H1 (cell line): ENCODE results near the gene ITPR1. TPM values are rescaled to one million over a fixed set of nuclear protein-coding genes. Genes with fewer than 3 reads are reported as not detected.

ENCODE experiments used
- CTCF ChIA-PET: fragments of 300-600 bp; sonication (Branson Sonifier 250); formaldehyde crosslinking; loops from one replicate; lab custom pipeline; 2021; ENCODE audit not compliant: partially characterized antibody; lab: Charles Lee
- POLR2A ChIA-PET: fragments of 300-600 bp; sonication (Branson Sonifier 250); formaldehyde crosslinking; loops from one replicate; lab custom pipeline; 2021; ENCODE audit warnings: inconsistent platforms; ENCODE audit not compliant: partially characterized antibody; lab: Charles Lee
- DNase-seq, 2 experiments: peaks; one replicate each; pipeline versions ENCODE4 v3.0.0 to v3.0.0-alpha.2; 2010 to 2022; ENCODE audit warnings: low spot score in 2 of 2, low read depth in 1 of 2, mixed read lengths in 1 of 2
- FAIRE-seq: peaks from 2 replicates; lab custom pipeline; 2011; peaks lifted over from hg19 to GRCh38; lab: Jason Lieb, UNC
- H2AFZ ChIP-seq: 2 replicates; pipeline ENCODE4 v1.8.1; 2012; ENCODE audit warnings: low read length, inconsistent platforms
- H2AK5ac ChIP-seq: 2 replicates; pipeline ENCODE4 v1.6.1; 2013; ENCODE audit warnings: low read depth, low read length
- H2BK120ac ChIP-seq: replicated peaks from 2 replicates; pipeline ENCODE3; 2013; ENCODE audit warnings: low read depth, low read length, inconsistent platforms
- H2BK12ac ChIP-seq: 2 replicates; pipeline ENCODE4 v1.6.1; 2013; ENCODE audit warnings: low read depth, low read length
- H2BK15ac ChIP-seq: 2 replicates; pipeline ENCODE4 v1.6.1; 2013; ENCODE audit warnings: low read length
- H2BK20ac ChIP-seq: 2 replicates; pipeline ENCODE4 v1.6.1; 2013; ENCODE audit warnings: low read length
- H2BK5ac ChIP-seq: 2 replicates; pipeline ENCODE4 v1.6.1; 2013; ENCODE audit warnings: low read depth, low read length
- H3K14ac ChIP-seq: 2 replicates; pipeline ENCODE4 v1.6.1; 2013; ENCODE audit warnings: inconsistent platforms; ENCODE audit not compliant: insufficient read length
- H3K18ac ChIP-seq: 2 replicates; pipeline ENCODE4 v1.6.1; 2013; ENCODE audit warnings: low read length; ENCODE audit errors: extremely low read depth
- H3K23ac ChIP-seq: 2 replicates; pipeline ENCODE4 v1.6.1; 2013; ENCODE audit warnings: inconsistent platforms; ENCODE audit not compliant: insufficient read length
- H3K23me2 ChIP-seq: 2 replicates; pipeline ENCODE4 v1.6.1; 2013; ENCODE audit warnings: low read depth, low read length
- H3K27ac ChIP-seq: 2 replicates; pipeline ENCODE4 v1.6.1; 2011; ENCODE audit warnings: low read depth, low read length, inconsistent platforms
- H3K27me3 ChIP-seq, 4 experiments: replicated peaks in 1 of 4; 1 replicate in 1 of 4; 2 replicates in 3 of 4; pipeline versions ENCODE4 v1.6.1 to v1.8.1; 2011 to 2013; ENCODE audit warnings: low read length in 3 of 4, mild to moderate bottlenecking in 3 of 4, inconsistent platforms in 2 of 4, mixed read lengths in 2 of 4, moderate library complexity in 1 of 4; ENCODE audit not compliant: control insufficient read depth in 3 of 4, insufficient read depth in 3 of 4; ENCODE audit errors: extremely low read depth in 1 of 4
- H3K36me3 ChIP-seq, 4 experiments: 2 replicates each; pipeline versions ENCODE4 v1.6.1 to v1.8.1; 2011 to 2013; ENCODE audit warnings: mild to moderate bottlenecking in 4 of 4, low read length in 3 of 4, moderate library complexity in 2 of 4, control low read depth in 1 of 4, inconsistent platforms in 1 of 4; ENCODE audit not compliant: insufficient read depth in 4 of 4, control insufficient read depth in 2 of 4
- H3K4ac ChIP-seq: replicated peaks from 2 replicates; pipeline ENCODE3; 2013; ENCODE audit warnings: low read length, low read depth, mixed read lengths, inconsistent platforms; ENCODE audit not compliant: insufficient read length
- H3K4me1 ChIP-seq, 4 experiments: replicated peaks in 1 of 4; 1 replicate in 1 of 4; 2 replicates in 3 of 4; pipeline versions ENCODE4 v1.6.1 to v1.8.1; 2011 to 2013; ENCODE audit warnings: low read length in 3 of 4, inconsistent platforms in 2 of 4, mixed read lengths in 1 of 4; ENCODE audit not compliant: insufficient read depth in 4 of 4, control insufficient read depth in 3 of 4
- H3K4me2 ChIP-seq, 2 experiments: 2 replicates each; pipeline versions ENCODE4 v1.6.1 to v1.8.1; 2011 to 2013; ENCODE audit warnings: low read depth in 2 of 2, low read length in 2 of 2, control low read depth in 1 of 2, inconsistent platforms in 1 of 2, mild to moderate bottlenecking in 1 of 2; ENCODE audit not compliant: insufficient read depth in 1 of 2
- H3K4me3 ChIP-seq, 4 experiments: fragments of 200-600, 300-600 bp in 1 of 4; sonication (generic), shearing (Covaris generic), sonication (Bioruptor Twin) in 1 of 4; 2 replicates each; pipeline versions ENCODE4 v1.5.1 to v1.8.1; 2011 to 2016; ENCODE audit warnings: low read length in 4 of 4, low read depth in 3 of 4, control low read depth in 2 of 4, inconsistent platforms in 2 of 4, mild to moderate bottlenecking in 2 of 4, mixed read lengths in 1 of 4, moderate library complexity in 1 of 4; ENCODE audit not compliant: insufficient read depth in 2 of 4; ENCODE audit errors: extremely low read depth in 1 of 4
- H3K56ac ChIP-seq: replicated peaks from 2 replicates; pipeline ENCODE3; 2013; ENCODE audit warnings: low read depth, mild to moderate bottlenecking, mixed read lengths, low read length, inconsistent platforms; ENCODE audit not compliant: insufficient read length
- H3K79me1 ChIP-seq: 2 replicates; pipeline ENCODE4 v1.6.1; 2013; ENCODE audit warnings: low read depth, low read length, control low read depth
- H3K79me2 ChIP-seq, 2 experiments: 2 replicates each; pipeline versions ENCODE4 v1.6.1 to v1.8.1; 2012 to 2013; ENCODE audit warnings: low read length in 2 of 2, mild to moderate bottlenecking in 2 of 2, inconsistent platforms in 1 of 2; ENCODE audit not compliant: insufficient read depth in 2 of 2, control insufficient read depth in 1 of 2
- H3K9ac ChIP-seq, 4 experiments: replicated peaks in 1 of 4; 1 replicate in 1 of 4; 2 replicates in 3 of 4; pipeline versions ENCODE4 v1.6.1 to v1.8.1; 2011 to 2013; ENCODE audit warnings: low read depth in 3 of 4, low read length in 3 of 4, control low read depth in 2 of 4, mild to moderate bottlenecking in 2 of 4, moderate library complexity in 2 of 4, inconsistent platforms in 1 of 4; ENCODE audit errors: extremely low read depth in 1 of 4
- H3K9me3 ChIP-seq, 2 experiments: 2 replicates each; pipeline versions ENCODE4 v1.6.1 to v1.8.1; 2012 to 2013; ENCODE audit warnings: mild to moderate bottlenecking in 2 of 2, moderate library complexity in 2 of 2, control low read depth in 1 of 2, inconsistent platforms in 1 of 2, low read depth in 1 of 2, low read length in 1 of 2, mixed read lengths in 1 of 2; ENCODE audit not compliant: insufficient read depth in 2 of 2
- H4K20me1 ChIP-seq, 2 experiments: replicated peaks in 1 of 2; 2 replicates each; pipeline versions ENCODE3 to v1.8.1; 2011 to 2013; ENCODE audit warnings: inconsistent platforms in 2 of 2, low read length in 2 of 2, mild to moderate bottlenecking in 1 of 2; ENCODE audit not compliant: insufficient read depth in 2 of 2, control insufficient read depth in 1 of 2
- H4K5ac ChIP-seq: 2 replicates; pipeline ENCODE4 v1.6.1; 2013; ENCODE audit warnings: low read length, low read depth, mixed read lengths, inconsistent platforms; ENCODE audit not compliant: insufficient read length
- H4K8ac ChIP-seq: 2 replicates; pipeline ENCODE4 v1.8.0; 2013; ENCODE audit warnings: mild to moderate bottlenecking, moderate library complexity, low read length, inconsistent platforms; ENCODE audit not compliant: insufficient read depth; ENCODE audit errors: extremely low read depth
- H4K91ac ChIP-seq: replicated peaks from 2 replicates; pipeline ENCODE3; 2013; ENCODE audit warnings: low read length, mixed read lengths, inconsistent platforms; ENCODE audit not compliant: insufficient read length
- SIN3A ChIP-seq, 2 experiments: IDR thresholded peaks in 1 of 2; conservative IDR thresholded peaks in 1 of 2; 2 replicates each; pipeline ENCODE4 v1.6.1; 2011 to 2012; ENCODE audit warnings: low read length in 2 of 2, improper control_type of control experiment in 1 of 2, low read depth in 1 of 2, mild to moderate bottlenecking in 1 of 2
- WGBS, 2 experiments: shearing (Covaris generic) in 1 of 2; methylation state at CpG; one replicate each; pipeline versions ENCODE4 v1.1.6 to v1.1.7; 2013 to 2015; ENCODE audit warnings: low lambda C conversion rate in 2 of 2, mixed read lengths in 2 of 2, inconsistent platforms in 1 of 2, low coverage in 1 of 2, missing lambda C conversion rate in 1 of 2; ENCODE audit not compliant: insufficient replicate concordance in 2 of 2, insufficient coverage in 1 of 2, insufficient read length in 1 of 2; ENCODE audit errors: extremely low coverage in 1 of 2, missing lambda C conversion rate in 1 of 2; 5-methylcytosine and 5-hydroxymethylcytosine counted together
- polyA plus RNA-seq, 7 experiments: library from polyadenylated mRNA; depleted of rRNA in 3 of 7; stranded (reverse) in 5 of 7; unstranded in 2 of 7; fragments of >200 nt in 5 of 7; fragments of 200-250 nt in 2 of 7; gene quantifications; 1 replicate in 5 of 7; 2 replicates in 1 of 7; 4 replicates in 1 of 7; pipeline versions ENCODE4 v1.2.1 to v1.2.3, GENCODE V29; 2011 to 2013; ENCODE audit warnings: missing spikeins in 2 of 7, mixed read lengths in 2 of 7
- total RNA-seq: library from RNA; stranded (reverse); fragmentation: NEBNext Ultra II Directional; extraction: Animal tissue kit (Norgen Biotek cat#: 25700); gene quantifications from 2 replicates; pipeline ENCODE4 v1.2.1, GENCODE V29; 2021

ITPR1 gene
- total and polyA plus RNA-seq, 2 of the 8 experiments (the other 6 are each of a cell fraction or from before 2014, with no cell fraction given): 2.5 to 16.3 TPM

- Histone ChIP-seq H2BK15ac (no peak overlapping the region), H2BK20ac (no peak overlapping the region), H3K27ac (no peak overlapping the region), H2BK5ac (no peak overlapping the region), H3K9me3 (no peaks in the 10 kb centered on the region), H2AFZ (no peak overlapping the region), H3K79me1 (no peaks in the 10 kb centered on the region), H3K4me1 (no peaks in the 10 kb centered on the region; a peak in 1 of 7 replicates), H3K18ac (no peak overlapping the region), H3K79me2 (no peaks in the 10 kb centered on the region), H3K23ac (no peak overlapping the region), H3K56ac (no peak overlapping the region), H4K5ac (no peak overlapping the region), H2BK12ac (no peak overlapping the region), H4K91ac (no peak overlapping the region), H4K8ac (no peak overlapping the region), H2AK5ac (no peak overlapping the region), H4K20me1 (no peaks in the 10 kb centered on the region), H3K23me2 (no peaks in the 10 kb centered on the region), H3K4me2 (no peak overlapping the region), H3K4me3 (no peak overlapping the region), H3K27me3 (no peaks in the 10 kb centered on the region), H3K36me3 (no peaks in the 10 kb centered on the region), H3K9ac (no peak overlapping the region), H3K14ac (no peak overlapping the region), H3K4ac (no peak overlapping the region), H2BK120ac (no peak overlapping the region)
- FAIRE-seq (no peak), DNase-seq (no peak)
- ChIA-PET CTCF (interaction anchor here (0.9 kb wide), 1 partner anchor 297 kb away, joined by 3 read pairs; no protein-coding TSS in a partner anchor), POLR2A (no interaction called here)
- WGBS, 2 experiments: 89% methylated on average over 7 of the region's 7 CpGs; no CpG with 5 or more reads in 1 of the 2 experiments
- no peak for TF ChIP-seq SIN3A (conservative IDR thresholded peaks at IDR 0.05 in 1 of 2, IDR thresholded peaks at IDR 0.05 in 1 of 2; ENCODE audit: low read depth in 1 of 2, low read length in 2 of 2)
Observed at GRCh38 chr3:4745235-4745610, 252.1 kb downstream of the ITPR1 start.
